Calu3 (cell line): ENCODE measurements around the gene LPAR1. TPM values are rescaled to one million over a fixed set of nuclear protein-coding genes. Genes with fewer than 3 reads are reported as not detected.

Experiments
- BruUV-seq: library from RNA; stranded (reverse); fragments of 400-500 nt; replicated peaks from 2 replicates; lab custom pipeline; 2021; lab: Mats Ljungman, UMichigan
- CTCF ChIA-PET: fragments of 300-600 bp; sonication (Branson Sonifier 250); formaldehyde crosslinking; loops from one replicate; lab custom pipeline; 2022; ENCODE audit warnings: antibody characterized with exemption; lab: Charles Lee
- DNase-seq: peaks from one replicate; pipeline ENCODE4 v3.0.0; 2022
- H3K27ac Mint-ChIP-seq: one replicate; pipeline ENCODE4 v1.8.0; 2022; ENCODE audit warnings: mixed read lengths; ENCODE audit not compliant: unreplicated experiment
- H3K27me3 Mint-ChIP-seq: one replicate; pipeline ENCODE4 v1.8.0; 2022; ENCODE audit warnings: mixed read lengths; ENCODE audit not compliant: unreplicated experiment
- H3K36me3 Mint-ChIP-seq: one replicate; pipeline ENCODE4 v1.8.0; 2022; ENCODE audit warnings: mild to moderate bottlenecking, moderate library complexity, mixed read lengths; ENCODE audit not compliant: insufficient read depth, unreplicated experiment
- H3K4me1 Mint-ChIP-seq: one replicate; pipeline ENCODE4 v1.8.0; 2022; ENCODE audit warnings: mild to moderate bottlenecking, low read depth, mixed read lengths; ENCODE audit not compliant: unreplicated experiment
- H3K4me3 Mint-ChIP-seq: one replicate; pipeline ENCODE4 v1.8.0; 2022; ENCODE audit warnings: mild to moderate bottlenecking, low read depth, moderate library complexity, mixed read lengths; ENCODE audit not compliant: unreplicated experiment
- H3K9me3 Mint-ChIP-seq: one replicate; pipeline ENCODE4 v1.8.0; 2022; ENCODE audit warnings: low read depth, mixed read lengths; ENCODE audit not compliant: unreplicated experiment
- intact Hi-C: fragments of 100-400 bp; cut with micrococcal nuclease; formaldehyde crosslinking; loops from one replicate; pipeline ENCODE4 v1.10.0; 2022; ENCODE audit not compliant: unreplicated experiment
- total RNA-seq: library from RNA; stranded (reverse); gene quantifications from 2 replicates; pipeline ENCODE4 v1.2.3, GENCODE V29; 2022
- TF ChIP-seq, protein P1 (sequence below): fragments of 200-600 bp; IDR thresholded peaks from one replicate; pipeline ENCODE4 v1.8.0; 2022; ENCODE audit warnings: antibody characterized with exemption; ENCODE audit not compliant: unreplicated experiment

Gene LPAR1
- total RNA-seq, 1 experiment from 2014 or later = 6.3 TPM

GRCh38 chr9:111013250-111013649, 25.0 kb downstream of the LPAR1 start:
- TF ChIP-seq, protein P1, sequence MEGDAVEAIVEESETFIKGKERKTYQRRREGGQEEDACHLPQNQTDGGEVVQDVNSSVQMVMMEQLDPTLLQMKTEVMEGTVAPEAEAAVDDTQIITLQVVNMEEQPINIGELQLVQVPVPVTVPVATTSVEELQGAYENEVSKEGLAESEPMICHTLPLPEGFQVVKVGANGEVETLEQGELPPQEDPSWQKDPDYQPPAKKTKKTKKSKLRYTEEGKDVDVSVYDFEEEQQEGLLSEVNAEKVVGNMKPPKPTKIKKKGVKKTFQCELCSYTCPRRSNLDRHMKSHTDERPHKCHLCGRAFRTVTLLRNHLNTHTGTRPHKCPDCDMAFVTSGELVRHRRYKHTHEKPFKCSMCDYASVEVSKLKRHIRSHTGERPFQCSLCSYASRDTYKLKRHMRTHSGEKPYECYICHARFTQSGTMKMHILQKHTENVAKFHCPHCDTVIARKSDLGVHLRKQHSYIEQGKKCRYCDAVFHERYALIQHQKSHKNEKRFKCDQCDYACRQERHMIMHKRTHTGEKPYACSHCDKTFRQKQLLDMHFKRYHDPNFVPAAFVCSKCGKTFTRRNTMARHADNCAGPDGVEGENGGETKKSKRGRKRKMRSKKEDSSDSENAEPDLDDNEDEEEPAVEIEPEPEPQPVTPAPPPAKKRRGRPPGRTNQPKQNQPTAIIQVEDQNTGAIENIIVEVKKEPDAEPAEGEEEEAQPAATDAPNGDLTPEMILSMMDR = no peak
- no peak overlapping the region for H3K4me3 Mint-ChIP-seq
- H3K36me3 Mint-ChIP-seq = no peaks in the 10 kb centered on the region
- no peak overlapping the region for H3K27ac Mint-ChIP-seq
- H3K9me3 Mint-ChIP-seq = no peaks in the 10 kb centered on the region
- no TSS peak for BruUV-seq
- H3K27me3 Mint-ChIP-seq = no peaks in the 10 kb centered on the region
- CTCF ChIA-PET = no interaction called here
- peaks cover 15% of the 10 kb centered on the region for H3K4me1 Mint-ChIP-seq
- DNase-seq = no peak
- intact Hi-C loops = no loop called here

GRCh38 chr9:111008158-111009075, 29.9 kb downstream of the LPAR1 start:
- H3K9me3 Mint-ChIP-seq = no peaks in the 10 kb centered on the region
- TF ChIP-seq, protein P1 = no peak
- no peak overlapping the region for H3K4me3 Mint-ChIP-seq
- H3K27me3 Mint-ChIP-seq = no peaks in the 10 kb centered on the region
- intact Hi-C loops = no loop called here
- no TSS peak for BruUV-seq
- no peaks in the 10 kb centered on the region for H3K36me3 Mint-ChIP-seq
- no peak for DNase-seq
- peaks cover 24% of the 10 kb centered on the region for H3K4me1 Mint-ChIP-seq
- H3K27ac Mint-ChIP-seq = no peak overlapping the region
- CTCF ChIA-PET = no interaction called here

- Mint-ChIP-seq H3K4me3 (no peak overlapping the region), H3K27me3 (no peaks in the 10 kb centered on the region), H3K9me3 (no peaks in the 10 kb centered on the region), H3K4me1 (peaks cover 15% of the 10 kb centered on the region), H3K36me3 (no peaks in the 10 kb centered on the region), H3K27ac (no peak overlapping the region)
- no peak for DNase-seq
- CTCF ChIA-PET = interaction anchor here (0.6 kb wide), 1 partner anchor 22 kb away, joined by 7 read pairs; no protein-coding TSS in a partner anchor
- BruUV-seq = no TSS peak
- TF ChIP-seq, protein P1 = no peak
- intact Hi-C loops = no loop called here
These were observed 32.4 kb downstream of the LPAR1 start for GRCh38 chr9:111005746-111006470.

GRCh38 chr9:111004936-111005335, 33.3 kb downstream of the LPAR1 start:
- no peak overlapping the region for H3K4me3 Mint-ChIP-seq
- CTCF ChIA-PET = interaction anchor here (0.5 kb wide), 1 partner anchor 594 kb away, joined by 8 read pairs; the partner anchor contains the start of gene PTGR1
- TF ChIP-seq, protein P1 = no peak
- peaks cover 8% of the 10 kb centered on the region for H3K4me1 Mint-ChIP-seq
- H3K36me3 Mint-ChIP-seq = no peaks in the 10 kb centered on the region
- DNase-seq = no peak
- H3K27ac Mint-ChIP-seq = no peak overlapping the region
- no peaks in the 10 kb centered on the region for H3K27me3 Mint-ChIP-seq
- no peaks in the 10 kb centered on the region for H3K9me3 Mint-ChIP-seq
- intact Hi-C loops = no loop called here
- no TSS peak for BruUV-seq
